GM10248 (cell line): ENCODE data around the gene ASS1.

ENCODE experiments used
- CTCF ChIA-PET: fragments of 300-600 bp; sonication (Branson Sonifier 250); formaldehyde crosslinking; extraction: SDS; loops from one replicate; lab custom pipeline; 2021; ENCODE audit warnings: antibody characterized with exemption; lab: Yijun Ruan, JAX
- POLR2A ChIA-PET: fragments of 350-650 bp; sonication (Branson Sonifier 250); formaldehyde crosslinking; extraction: SDS; loops from one replicate; lab custom pipeline; 2020; ENCODE audit warnings: antibody characterized with exemption; lab: Yijun Ruan, JAX
- DNase-seq: peaks from one replicate; pipeline ENCODE4 v3.0.0; 2012; ENCODE audit errors: extremely low spot score
- CTCF ChIP-seq: IDR thresholded peaks from 2 replicates; pipeline ENCODE4 v1.5.1; 2012; ENCODE audit warnings: mild to moderate bottlenecking, low read depth; ENCODE audit errors: extremely low read depth, missing control alignments, control extremely low read depth

ASS1 gene

GRCh38 chr9:130536701-130537107, 91.9 kb downstream of the ASS1 start:
- no peak for TF ChIP-seq CTCF
- ChIA-PET CTCF (no interaction called here), POLR2A (no interaction called here)
- DNase-seq = no peak

GRCh38 chr9:130537346-130538050, 92.7 kb downstream of the ASS1 start:
- ChIA-PET CTCF (no interaction called here), POLR2A (no interaction called here)
- no peak for DNase-seq
- no peak for TF ChIP-seq CTCF

GRCh38 chr9:130539420-130540223, 94.9 kb downstream of the ASS1 start:
- TF ChIP-seq CTCF = no peak
- no peak for DNase-seq
- POLR2A ChIA-PET = no interaction called here
- CTCF ChIA-PET = interaction anchor here (1.0 kb wide), 1 partner anchor 12 kb away, joined by 3 read pairs; no protein-coding TSS in a partner anchor

- no peak for DNase-seq
- ChIA-PET CTCF (no interaction called here), POLR2A (no interaction called here)
- TF ChIP-seq CTCF = no peak
Measured at GRCh38 chr9:130541533-130541932, 96.8 kb downstream of the ASS1 start.

- ChIA-PET CTCF (no interaction called here), POLR2A (no interaction called here)
- TF ChIP-seq CTCF = no peak
- DNase-seq = no peak
Measured at GRCh38 chr9:130542038-130542437, 97.3 kb downstream of the ASS1 start.

- POLR2A ChIA-PET = no interaction called here
- no peak for DNase-seq
- CTCF ChIA-PET = no interaction called here
- no peak for TF ChIP-seq CTCF
Measured at GRCh38 chr9:130542457-130543228, 97.9 kb downstream of the ASS1 start.
